Anterior cingulate cortex (tissue), 58 donors: ENCODE results near the gene PTPRN2.

Source experiments
- DNase-seq, 58 donors: peaks; one replicate each; lab custom pipeline; 2025; lab: John Stamatoyannopoulos, UW

PTPRN2 gene

GRCh38 chr7:158080899-158081445 is 506.7 kb downstream of the PTPRN2 start:
- no peak for DNase-seq

GRCh38 chr7:158077934-158078910 is 509.4 kb downstream of the PTPRN2 start:
- DNase-seq: no peak

GRCh38 chr7:158077151-158077840 is 510.3 kb downstream of the PTPRN2 start:
- no peak for DNase-seq

GRCh38 chr7:158076656-158077055 is 511.0 kb downstream of the PTPRN2 start:
- DNase-seq: no peak

- DNase-seq: no peak
Observed at GRCh38 chr7:158076215-158076614, 511.4 kb downstream of the PTPRN2 start.

- DNase-seq: peak in 5 of 58 donors; percentile 19 to 68 (median 48)
Observed at GRCh38 chr7:158075633-158076001, 512.0 kb downstream of the PTPRN2 start.

GRCh38 chr7:158074896-158075632 is 512.6 kb downstream of the PTPRN2 start:
- peak in 1 of 58 donors; percentile 32 for DNase-seq

GRCh38 chr7:158073845-158074840 is 513.5 kb downstream of the PTPRN2 start:
- peak in 22 of 58 donors; percentile 13 to 66 (median 36) for DNase-seq

GRCh38 chr7:158072991-158073730 is 514.5 kb downstream of the PTPRN2 start:
- DNase-seq: peak in 3 of 58 donors; percentile 7 to 10 (median 8)

GRCh38 chr7:158070222-158070920 is 517.3 kb downstream of the PTPRN2 start:
- DNase-seq: no peak

GRCh38 chr7:158068853-158069252 is 518.8 kb downstream of the PTPRN2 start:
- DNase-seq: no peak

- no peak for DNase-seq
Observed at GRCh38 chr7:158067931-158068482, 519.6 kb downstream of the PTPRN2 start.

- DNase-seq: no peak
Observed at GRCh38 chr7:158067219-158067930, 520.2 kb downstream of the PTPRN2 start.

- no peak for DNase-seq
Observed at GRCh38 chr7:158066085-158066484, 521.5 kb downstream of the PTPRN2 start.

GRCh38 chr7:158065340-158065739 is 522.3 kb downstream of the PTPRN2 start:
- no peak for DNase-seq

GRCh38 chr7:158064631-158065030 is 523.0 kb downstream of the PTPRN2 start:
- no peak for DNase-seq
